Lung (tissue), 12 donors: Measurements from ENCODE around the gene DPP6. TPM values are rescaled to one million over a fixed set of nuclear protein-coding genes. Genes with fewer than 3 reads are reported as not detected.

Experiments used
- ATAC-seq: fragments of 200-7000 bp; cut with Tn5 transposase; one replicate; pipeline ENCODE4 v1.9.1; 2020; ENCODE audit warnings: moderate number of reproducible peaks; ENCODE audit not compliant: insufficient read depth, low FRiP score
- DNase-seq, 3 donors: peaks; one replicate each; pipeline ENCODE4 v3.0.0-alpha.2; 2013 to 2017
- H3K27ac ChIP-seq, 2 donors: one replicate each; pipeline ENCODE4 v1.5.1; 2013; ENCODE audit warnings: mild to moderate bottlenecking in 2 of 2, moderate library complexity in 2 of 2, control low read depth in 1 of 2, inconsistent platforms in 1 of 2, low read depth in 1 of 2, low read length in 1 of 2
- H3K27me3 ChIP-seq, 3 donors: one replicate each; pipeline ENCODE4 v1.5.1; 2013; ENCODE audit warnings: low read length in 2 of 3; ENCODE audit not compliant: control insufficient read depth in 3 of 3, insufficient read depth in 3 of 3
- H3K36me3 ChIP-seq, 4 donors: one replicate each; pipeline ENCODE4 v1.5.1; 2013; ENCODE audit warnings: low read length in 4 of 4, mild to moderate bottlenecking in 1 of 4, moderate library complexity in 1 of 4; ENCODE audit not compliant: control insufficient read depth in 4 of 4, insufficient read depth in 4 of 4
- H3K4me1 ChIP-seq, 5 donors: one replicate each; pipeline ENCODE4 v1.5.1; 2013; ENCODE audit warnings: low read length in 5 of 5, mild to moderate bottlenecking in 2 of 5, moderate library complexity in 1 of 5; ENCODE audit not compliant: control insufficient read depth in 5 of 5, insufficient read depth in 5 of 5
- H3K4me3 ChIP-seq: one replicate; pipeline ENCODE4 v1.5.1; 2013; ENCODE audit warnings: mild to moderate bottlenecking, control low read depth, moderate library complexity
- H3K9ac ChIP-seq, 2 donors: one replicate each; pipeline ENCODE4 v1.5.1; 2013; ENCODE audit warnings: low read length in 2 of 2, control low read depth in 1 of 2; ENCODE audit not compliant: insufficient read depth in 1 of 2
- H3K9me3 ChIP-seq, 4 donors: one replicate each; pipeline ENCODE4 v1.5.1; 2013; ENCODE audit warnings: low read length in 3 of 4, mild to moderate bottlenecking in 1 of 4, moderate library complexity in 1 of 4; ENCODE audit not compliant: control insufficient read depth in 4 of 4, insufficient read depth in 3 of 4
- WGBS, 2 donors: extraction: QIAGEN DNeasy Blood & Tissue Kit; methylation state at CpG; one replicate each; pipeline ENCODE4 v1.1.7; 2013; 5-methylcytosine and 5-hydroxymethylcytosine counted together
- polyA plus RNA-seq, 2 donors: library from polyadenylated mRNA; stranded (reverse); fragments of 200-250 nt; gene quantifications; one replicate each; pipeline ENCODE4 v1.2.1, GENCODE V29; 2013
- total RNA-seq, 2 donors: library from RNA; depleted of rRNA in 1 of 2; stranded (reverse); fragments of >200 nt in 1 of 2; gene quantifications; one replicate each; pipeline ENCODE4 v1.2.1, GENCODE V29; 2014 to 2021
- TF ChIP-seq, protein P1 (sequence below): IDR thresholded peaks from 2 replicates; pipeline ENCODE4 v1.5.1; 2012; ENCODE audit warnings: mild to moderate bottlenecking; ENCODE audit errors: control extremely low read depth, extremely low read depth
- donor health status: control.
- donor health status: control.
- donor health status: Bipolar disorder and iron deficiency.
- donor health status: healthy.
- donor health status: DM: yes; HTN: yes; CAD: no.

DPP6 gene
- total and polyA plus RNA-seq, 4 donors, result 0.08 to 1.3 (median 0.75) TPM

- Histone ChIP-seq H3K9me3 (no peaks in the 10 kb centered on the region), H3K36me3 (no peaks in the 10 kb centered on the region), H3K27ac (no peak overlapping the region), H3K4me3 (no peak overlapping the region), H3K4me1 (no peaks in the 10 kb centered on the region), H3K27me3 (no peaks in the 10 kb centered on the region), H3K9ac (no peak overlapping the region)
- TF ChIP-seq, protein P1, sequence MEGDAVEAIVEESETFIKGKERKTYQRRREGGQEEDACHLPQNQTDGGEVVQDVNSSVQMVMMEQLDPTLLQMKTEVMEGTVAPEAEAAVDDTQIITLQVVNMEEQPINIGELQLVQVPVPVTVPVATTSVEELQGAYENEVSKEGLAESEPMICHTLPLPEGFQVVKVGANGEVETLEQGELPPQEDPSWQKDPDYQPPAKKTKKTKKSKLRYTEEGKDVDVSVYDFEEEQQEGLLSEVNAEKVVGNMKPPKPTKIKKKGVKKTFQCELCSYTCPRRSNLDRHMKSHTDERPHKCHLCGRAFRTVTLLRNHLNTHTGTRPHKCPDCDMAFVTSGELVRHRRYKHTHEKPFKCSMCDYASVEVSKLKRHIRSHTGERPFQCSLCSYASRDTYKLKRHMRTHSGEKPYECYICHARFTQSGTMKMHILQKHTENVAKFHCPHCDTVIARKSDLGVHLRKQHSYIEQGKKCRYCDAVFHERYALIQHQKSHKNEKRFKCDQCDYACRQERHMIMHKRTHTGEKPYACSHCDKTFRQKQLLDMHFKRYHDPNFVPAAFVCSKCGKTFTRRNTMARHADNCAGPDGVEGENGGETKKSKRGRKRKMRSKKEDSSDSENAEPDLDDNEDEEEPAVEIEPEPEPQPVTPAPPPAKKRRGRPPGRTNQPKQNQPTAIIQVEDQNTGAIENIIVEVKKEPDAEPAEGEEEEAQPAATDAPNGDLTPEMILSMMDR, result no peak
- DNase-seq (no peak), ATAC-seq (no peak)
- WGBS, 2 donors, result 80 to 81% methylated on average over 10 of the region's 10 CpGs
Measured at GRCh38 chr7:154568346-154568745, 516.1 kb downstream of the DPP6 start.

- H3K27me3 ChIP-seq, result no peaks in the 10 kb centered on the region
Measured at GRCh38 chr7:154569916-154570315, 517.7 kb downstream of the DPP6 start.

GRCh38 chr7:154571772-154572171, 519.6 kb downstream of the DPP6 start:
- no peaks in the 10 kb centered on the region for H3K27me3 ChIP-seq
- H3K4me3 ChIP-seq, result no peak overlapping the region
- no peaks in the 10 kb centered on the region for H3K36me3 ChIP-seq
- peaks cover 0 to 10% (median 4%) of the 10 kb centered on the region in 4 donors for H3K9me3 ChIP-seq
- no peak overlapping the region for H3K9ac ChIP-seq
- TF ChIP-seq, protein P1, result no peak
- H3K27ac ChIP-seq, result no peak overlapping the region
- peaks cover 0 to 2% (median 0%) of the 10 kb centered on the region in 5 donors for H3K4me1 ChIP-seq
- no peak for DNase-seq
- no peak for ATAC-seq
- WGBS, 2 donors, result 85 to 86% methylated on average over 3 of the region's 3 CpGs

More at GRCh38 chr7:154569916-154570315, 517.7 kb downstream of the DPP6 start:
- TF ChIP-seq, protein P1, result no peak
- no peaks in the 10 kb centered on the region for H3K4me1 ChIP-seq
- DNase-seq (no peak), ATAC-seq (no peak)
- no peak overlapping the region for H3K4me3 ChIP-seq
- no peaks in the 10 kb centered on the region for H3K36me3 ChIP-seq
- H3K9me3 ChIP-seq, result peaks cover 0 to 6% (median 3%) of the 10 kb centered on the region in 4 donors
- no peak overlapping the region for H3K27ac ChIP-seq
- H3K9ac ChIP-seq, result no peak overlapping the region
- WGBS, 2 donors, result 79 to 86% methylated on average over 2 of the region's 2 CpGs

GRCh38 chr7:154574235-154574634, 522.0 kb downstream of the DPP6 start:
- no peaks in the 10 kb centered on the region for H3K36me3 ChIP-seq
- ATAC-seq, result no peak
- WGBS, 2 donors, result 93 to 96% methylated on average over 2 of the region's 2 CpGs
- no peaks in the 10 kb centered on the region for H3K27me3 ChIP-seq
- H3K27ac ChIP-seq, result no peak overlapping the region
- DNase-seq, result no peak
- TF ChIP-seq, protein P1, result no peak
- H3K9me3 ChIP-seq, result peaks cover 0 to 10% (median 4%) of the 10 kb centered on the region in 4 donors
- peaks cover 0 to 2% (median 0%) of the 10 kb centered on the region in 5 donors for H3K4me1 ChIP-seq
- H3K9ac ChIP-seq, result no peak overlapping the region
- H3K4me3 ChIP-seq, result no peak overlapping the region
